Measurements from ENCODE around the gene COL24A1.
"Not testable (repeated sequence)": the region's sequence is repeated elsewhere in the genome, so short reads cannot be mapped to it uniquely, and the experiment has no call there.

The COL24A1 gene

DNA sequence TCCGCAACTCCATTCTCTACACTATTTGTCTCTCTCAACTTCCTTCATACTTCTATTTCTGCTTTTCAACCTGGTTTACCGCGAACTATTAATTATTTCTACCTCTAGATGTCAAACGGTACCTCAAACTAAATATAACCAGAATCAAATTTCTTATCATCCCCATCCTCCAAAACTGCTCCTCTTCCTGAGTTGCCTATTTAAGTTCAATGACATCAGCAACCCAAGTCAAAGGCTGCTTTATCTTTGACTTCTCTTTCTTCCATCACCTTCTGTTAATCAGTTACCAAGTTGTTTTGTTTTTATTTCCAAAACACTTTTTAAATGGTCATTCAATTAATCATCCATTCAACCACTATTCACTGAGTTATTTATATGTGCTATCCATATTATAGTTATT is 171.9 kb downstream of the COL24A1 start:
- DNase-seq (ENCODE audit: low read depth): no peak

- DNase-seq (ENCODE audit: low read depth): no peak
Measured at GRCh38 chr1:85983316-85983715, 173.3 kb downstream of the COL24A1 start.

- DNase-seq (ENCODE audit: low read depth): no peak
Measured at GRCh38 chr1:85976516-85977205, 179.9 kb downstream of the COL24A1 start.

DNA sequence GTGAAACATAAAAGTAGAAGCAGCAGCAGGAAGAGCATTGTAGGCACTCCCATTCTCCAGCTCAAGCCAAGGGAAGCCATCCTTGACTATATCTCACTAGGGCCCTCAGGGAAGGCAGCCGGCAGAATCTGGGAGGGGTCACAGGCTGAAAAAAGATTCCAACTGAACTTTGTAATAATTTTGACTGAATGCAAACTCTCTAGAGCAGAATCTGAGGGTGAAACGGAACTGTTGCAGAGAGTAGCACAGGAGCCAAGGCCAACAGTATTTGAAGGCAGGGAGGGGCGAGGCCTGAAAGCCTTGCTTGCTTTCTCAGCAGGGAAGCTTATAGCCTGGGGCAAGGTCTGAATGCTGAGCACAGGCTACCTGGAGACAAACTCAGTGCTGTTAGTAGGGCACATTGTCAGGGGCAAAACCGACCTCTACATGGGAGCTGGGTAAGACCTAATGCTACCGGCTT is 180.6 kb downstream of the COL24A1 start:
- no peak for DNase-seq (ENCODE audit: low read depth)

- DNase-seq (ENCODE audit: low read depth): no peak
Measured at GRCh38 chr1:85962457-85962856, 194.1 kb downstream of the COL24A1 start.

- no peak for DNase-seq (ENCODE audit: low read depth)
Measured at GRCh38 chr1:85957760-85958159, 198.8 kb downstream of the COL24A1 start.

GRCh38 chr1:85955218-85955617 is 201.4 kb downstream of the COL24A1 start:
- not testable (repeated sequence) for DNase-seq (ENCODE audit: low read depth)

DNA sequence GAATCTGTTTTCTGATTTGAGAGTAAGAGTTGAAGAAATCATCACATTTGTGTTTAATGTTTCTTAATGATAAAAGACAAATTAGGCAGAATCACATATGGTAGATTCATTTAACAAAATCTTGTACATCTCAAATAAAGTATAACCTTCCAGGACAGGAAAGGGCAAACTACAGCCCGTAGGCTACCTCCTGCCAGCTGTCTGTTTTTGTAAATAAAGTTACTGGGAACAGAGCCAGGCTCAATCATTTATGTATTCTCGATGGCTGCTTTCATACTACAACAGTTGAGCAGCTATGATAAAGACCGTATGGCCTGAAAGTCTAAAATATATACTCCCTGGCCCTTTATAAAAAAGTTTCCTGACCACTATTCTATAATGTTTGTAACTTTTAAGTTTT is 204.1 kb downstream of the COL24A1 start:
- DNase-seq (ENCODE audit: low read depth): no peak

GRCh38 chr1:85947186-85947585 is 209.4 kb downstream of the COL24A1 start:
- no peak for DNase-seq (ENCODE audit: low read depth)

GRCh38 chr1:85943945-85944344 is 212.6 kb downstream of the COL24A1 start:
- no peak for DNase-seq (ENCODE audit: low read depth)

DNA sequence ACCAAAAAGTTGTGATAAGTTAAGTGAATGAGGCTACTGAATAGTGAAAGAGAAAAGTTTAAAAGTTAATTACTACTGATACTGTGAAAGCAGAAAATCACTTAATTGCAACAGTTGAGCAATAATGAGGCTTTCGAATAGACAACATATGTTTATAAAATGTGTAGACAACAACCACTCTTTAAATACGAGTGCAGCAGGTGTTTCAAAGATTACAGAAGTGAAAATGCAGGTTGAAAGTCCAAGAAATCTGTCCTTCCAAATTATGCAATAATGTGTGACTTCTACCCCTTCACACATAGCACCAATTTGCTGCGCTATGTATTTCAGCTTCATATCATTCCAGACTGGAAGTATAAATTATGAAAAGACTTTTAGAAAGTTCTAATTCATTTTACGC is 213.0 kb downstream of the COL24A1 start:
- no peak for DNase-seq (ENCODE audit: low read depth)

DNA sequence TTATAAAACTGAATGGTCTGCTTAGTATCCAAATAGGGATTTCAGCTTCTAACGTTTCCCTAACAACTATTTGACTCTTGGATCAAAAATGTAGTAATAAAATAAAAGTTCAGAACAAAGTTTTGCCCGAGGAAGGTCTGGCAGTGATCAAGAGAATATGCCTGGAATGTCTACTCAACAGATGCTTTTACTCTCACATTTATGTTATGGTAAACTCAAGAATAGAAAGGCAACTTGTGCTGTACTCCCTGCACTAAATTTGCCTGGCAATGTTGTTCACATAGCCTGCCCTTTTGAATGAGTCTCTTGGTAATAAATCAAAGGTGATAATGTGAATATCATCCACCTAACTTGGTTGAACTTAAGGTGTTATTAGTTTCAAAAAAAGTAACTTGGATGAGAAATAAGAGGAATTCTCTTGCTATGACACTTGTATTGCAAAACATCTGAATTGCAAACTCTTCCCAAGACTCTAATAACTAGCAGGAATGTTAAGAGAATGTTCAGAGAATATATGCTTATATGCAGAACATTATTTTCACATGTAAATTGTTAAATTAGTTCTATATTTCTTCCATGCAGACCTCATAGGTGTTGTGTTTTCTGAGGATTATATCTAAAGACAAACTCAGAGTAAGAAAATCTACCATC is 215.8 kb downstream of the COL24A1 start:
- DNase-seq (ENCODE audit: low read depth): no peak

GRCh38 chr1:85938829-85939228 is 217.7 kb downstream of the COL24A1 start:
- no peak for DNase-seq (ENCODE audit: low read depth)

DNA sequence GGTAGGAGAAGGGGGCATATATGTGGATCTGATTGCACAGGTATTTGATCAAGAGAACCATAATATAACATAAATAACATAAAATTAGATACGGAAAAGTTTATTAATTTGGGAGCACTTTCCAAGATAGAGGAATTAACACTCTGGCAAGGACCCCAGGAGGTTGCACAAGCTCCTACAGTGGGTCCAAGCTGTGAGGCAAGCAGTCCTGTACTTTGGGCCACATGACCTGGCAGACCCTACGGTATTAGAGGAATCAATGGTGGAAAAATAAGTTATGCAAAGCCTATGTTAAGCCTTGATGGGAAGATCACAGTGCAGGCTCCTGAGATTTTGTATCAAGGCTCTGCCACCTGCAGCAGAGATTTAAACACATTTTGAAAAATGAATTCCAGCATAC is 220.1 kb downstream of the COL24A1 start:
- no peak for DNase-seq (ENCODE audit: low read depth)

DNA sequence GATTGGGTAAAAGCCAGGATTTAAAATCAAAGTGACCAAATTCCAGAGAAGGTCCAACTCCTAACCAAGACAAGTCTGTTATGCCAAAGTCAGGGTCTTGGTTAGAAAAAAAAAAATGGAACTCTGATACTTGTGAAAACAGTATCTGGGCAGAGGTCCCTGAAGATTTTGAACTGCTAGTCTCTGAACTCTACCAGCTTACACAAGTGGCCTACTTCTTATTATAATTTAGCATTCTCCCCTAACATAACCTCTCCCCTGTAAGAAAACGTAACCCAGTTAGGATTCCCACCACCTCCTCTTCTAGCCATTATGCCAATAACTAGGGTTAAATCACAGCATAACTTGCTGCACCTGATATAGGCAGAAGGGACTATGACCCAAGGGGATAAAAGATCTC is 220.5 kb downstream of the COL24A1 start:
- no peak for DNase-seq (ENCODE audit: low read depth)

DNA sequence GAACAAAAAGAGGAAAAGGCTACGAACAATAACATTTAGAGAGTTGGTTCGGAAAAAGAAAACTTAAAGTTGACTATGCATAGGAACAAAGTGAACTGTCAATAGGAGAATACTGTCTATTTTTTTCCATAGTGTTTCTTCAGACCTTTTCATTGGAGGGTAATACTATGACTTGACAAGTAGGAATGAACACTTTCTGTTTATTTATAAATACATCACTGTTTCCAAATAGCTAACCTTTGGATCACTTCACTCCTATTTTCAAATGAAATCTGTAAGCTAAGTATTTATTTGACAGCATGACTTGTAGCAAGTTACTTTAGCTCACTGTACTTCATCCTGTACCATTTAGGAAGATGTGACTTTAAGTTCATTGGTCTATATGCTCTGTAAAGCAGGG is 221.3 kb downstream of the COL24A1 start:
- DNase-seq (ENCODE audit: low read depth): no peak

- DNase-seq (ENCODE audit: low read depth): no peak
Measured at GRCh38 chr1:85934516-85934915, 222.1 kb downstream of the COL24A1 start.

GRCh38 chr1:85933961-85934360 is 222.6 kb downstream of the COL24A1 start:
- no peak for DNase-seq (ENCODE audit: low read depth)

DNA sequence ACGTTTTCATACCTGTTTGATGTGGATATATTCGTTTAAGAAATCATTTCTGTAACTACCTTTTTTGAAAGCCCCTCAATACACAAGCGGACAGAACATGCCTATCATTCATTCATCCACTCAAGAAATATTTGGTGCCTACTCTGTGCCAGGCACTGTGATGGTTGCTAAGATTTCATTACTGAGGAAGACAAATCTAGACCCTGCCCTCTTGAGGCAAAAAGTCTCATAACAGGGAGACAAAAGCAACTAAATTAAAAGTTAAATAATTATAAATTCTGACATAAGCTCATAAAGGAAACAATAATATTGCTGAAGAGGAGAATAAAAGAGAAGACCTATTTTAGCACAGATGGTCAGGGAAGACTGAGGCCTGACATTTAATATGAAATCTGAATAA is 244.8 kb downstream of the COL24A1 start:
- no peak for DNase-seq (ENCODE audit: low read depth)

DNA sequence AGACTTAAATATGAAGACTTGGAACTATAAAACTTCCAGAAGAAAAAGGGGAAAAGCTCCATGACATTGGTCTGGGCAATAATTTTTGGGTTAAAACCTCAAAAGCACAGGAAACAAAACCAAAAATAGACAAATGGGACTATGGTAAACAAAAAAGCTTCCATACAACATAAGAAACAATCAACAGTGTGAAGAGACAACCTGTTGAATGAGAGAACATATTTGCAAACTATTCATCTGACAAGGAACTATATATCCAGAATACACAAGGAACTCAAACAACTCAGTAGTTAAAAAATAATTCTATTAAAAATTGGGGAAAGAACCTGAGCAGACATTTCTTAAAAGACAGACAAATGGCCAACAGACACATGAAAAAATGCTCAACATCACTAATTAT is 255.7 kb downstream of the COL24A1 start:
- no peak for DNase-seq (ENCODE audit: low read depth)

GRCh38 chr1:85898861-85899260 is 257.7 kb downstream of the COL24A1 start:
- no peak for DNase-seq (ENCODE audit: low read depth)

DNA sequence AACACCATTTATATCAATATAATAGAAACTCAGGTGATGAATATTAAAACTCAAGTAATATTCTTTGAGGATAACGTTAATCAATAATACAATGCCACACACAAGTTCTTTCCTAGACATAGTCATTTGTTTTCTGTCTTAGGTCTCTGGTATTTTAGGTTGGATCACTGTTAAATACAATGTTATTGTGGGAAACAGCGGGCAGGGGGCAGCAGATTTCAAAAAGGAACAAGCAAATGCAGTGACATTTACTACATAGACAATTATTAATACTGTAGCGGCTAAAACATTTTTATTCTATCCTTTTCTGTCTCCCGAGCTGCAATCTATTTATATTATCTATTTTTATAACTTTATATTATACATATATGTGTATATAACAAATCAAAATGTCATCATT is 261.9 kb downstream of the COL24A1 start:
- no peak for DNase-seq (ENCODE audit: low read depth)

DNA sequence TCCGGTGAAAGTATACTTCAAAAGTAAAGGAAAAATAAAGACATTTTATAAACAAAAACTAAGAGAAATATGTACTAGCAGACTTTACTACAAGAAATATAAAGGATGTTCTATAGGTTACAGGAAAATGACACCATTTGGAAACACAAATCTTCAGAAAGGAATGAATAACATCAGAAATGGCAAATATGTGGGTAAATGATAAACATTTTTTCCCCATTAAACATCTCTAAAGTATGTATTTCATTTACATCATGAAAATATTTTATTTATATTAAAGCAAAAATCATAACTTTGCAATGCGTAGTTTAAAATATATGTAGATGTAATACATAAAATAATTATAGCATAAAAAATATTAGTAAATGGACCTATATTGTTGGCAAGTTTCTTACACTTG is 264.2 kb downstream of the COL24A1 start:
- no peak for DNase-seq (ENCODE audit: low read depth)

DNA sequence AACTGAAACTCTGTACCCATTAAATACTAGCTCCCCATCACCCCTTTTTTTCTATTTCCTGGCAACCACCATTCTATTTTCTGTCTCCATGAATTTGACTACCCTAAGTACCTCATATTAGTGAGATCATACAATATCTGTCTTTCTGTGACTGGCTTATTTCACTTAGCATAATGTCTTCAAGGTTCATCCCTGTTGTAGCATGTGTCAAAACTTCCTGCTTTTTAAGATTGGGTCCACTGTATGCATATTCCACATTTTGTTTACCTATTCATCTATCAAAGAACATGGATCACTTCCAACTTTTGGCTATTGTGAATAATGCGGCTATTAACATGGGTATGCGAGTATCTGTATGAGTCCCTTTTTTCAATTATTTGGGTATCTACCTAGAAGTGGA is 266.7 kb downstream of the COL24A1 start:
- no peak for DNase-seq (ENCODE audit: low read depth)
